Measurements from ENCODE around the gene RUNX1.

Gene RUNX1

GRCh38 chr21:34743285-34743684 lies 305.8 kb downstream of the RUNX1 start:
- Histone ChIP-seq H4K8ac (ENCODE audit: low read depth, low read length) (no peak overlapping the region), H3K79me1 (ENCODE audit: low read length) (peaks cover 3% of the 10 kb centered on the region), H3K23ac (ENCODE audit: low read length) (no peak overlapping the region), H3K4me3 (ENCODE audit: low read depth, low read length) (no peak overlapping the region), H3K9me3 (ENCODE audit: insufficient read depth, low read depth, low read length) (peaks cover under 1% of the 10 kb centered on the region), H3K27ac (ENCODE audit: low read depth, low read length) (no peak overlapping the region), H3K14ac (ENCODE audit: low read length) (no peak overlapping the region), H3K79me2 (ENCODE audit: control insufficient read depth, insufficient read depth, low read length, poor library complexity) (no peaks in the 10 kb centered on the region), H2AK5ac (ENCODE audit: low read length) (no peak overlapping the region), H3K36me3 (ENCODE audit: control insufficient read depth in 1 of 2, insufficient read depth in 2 of 2, low read length in 2 of 2) (no peaks in the 10 kb centered on the region), H3K4me1 (ENCODE audit: control insufficient read depth in 1 of 2, insufficient read depth in 2 of 2, low read length in 2 of 2) (no peaks in the 10 kb centered on the region), H4K91ac (ENCODE audit: low read depth, low read length) (no peak overlapping the region), H2BK120ac (ENCODE audit: insufficient read depth, low read length, poor library complexity) (no peak overlapping the region), H3K9ac (ENCODE audit: low read length) (no peak overlapping the region), H3K18ac (ENCODE audit: low read length) (no peak overlapping the region), H4K12ac (ENCODE audit: low read depth, low read length) (no peak overlapping the region), H3K27me3 (ENCODE audit: insufficient read depth, low read length) (no peaks in the 10 kb centered on the region), H2AFZ (ENCODE audit: insufficient read depth, low read length, poor library complexity) (no peak overlapping the region), H3K4me2 (ENCODE audit: low read length) (no peak overlapping the region), H2BK5ac (ENCODE audit: low read depth, low read length, poor library complexity) (no peak overlapping the region), H3K4ac (ENCODE audit: low read depth, low read length) (no peak overlapping the region), H2BK12ac (ENCODE audit: low read length) (no peak overlapping the region)
- WGBS (ENCODE audit: extremely low coverage, insufficient coverage, insufficient read length) = no CpG with 5 or more reads among the region's 9 CpGs
- DNase-seq = no peak

- WGBS (ENCODE audit: extremely low coverage, insufficient coverage, insufficient read length) = 100% methylated on average over 1 of the region's 1 CpG
- Histone ChIP-seq H2BK5ac (ENCODE audit: low read depth, low read length, poor library complexity) (no peak overlapping the region), H2BK12ac (ENCODE audit: low read length) (no peak overlapping the region), H3K4me1 (ENCODE audit: control insufficient read depth in 1 of 2, insufficient read depth in 2 of 2, low read length in 2 of 2) (no peaks in the 10 kb centered on the region), H3K27me3 (ENCODE audit: insufficient read depth, low read length) (no peaks in the 10 kb centered on the region), H3K36me3 (ENCODE audit: control insufficient read depth in 1 of 2, insufficient read depth in 2 of 2, low read length in 2 of 2) (no peaks in the 10 kb centered on the region), H3K4me3 (ENCODE audit: low read depth, low read length) (no peak overlapping the region), H2BK120ac (ENCODE audit: insufficient read depth, low read length, poor library complexity) (no peak overlapping the region), H3K4me2 (ENCODE audit: low read length) (no peak overlapping the region), H3K79me2 (ENCODE audit: control insufficient read depth, insufficient read depth, low read length, poor library complexity) (no peaks in the 10 kb centered on the region), H2AK5ac (ENCODE audit: low read length) (no peak overlapping the region), H2AFZ (ENCODE audit: insufficient read depth, low read length, poor library complexity) (no peak overlapping the region), H4K12ac (ENCODE audit: low read depth, low read length) (no peak overlapping the region), H3K9ac (ENCODE audit: low read length) (no peak overlapping the region), H3K9me3 (ENCODE audit: insufficient read depth, low read depth, low read length) (peaks cover 2% of the 10 kb centered on the region), H3K4ac (ENCODE audit: low read depth, low read length) (no peak overlapping the region), H3K27ac (ENCODE audit: low read depth, low read length) (no peak overlapping the region), H3K79me1 (ENCODE audit: low read length) (no peaks in the 10 kb centered on the region), H4K8ac (ENCODE audit: low read depth, low read length) (no peak overlapping the region), H3K18ac (ENCODE audit: low read length) (no peak overlapping the region), H3K14ac (ENCODE audit: low read length) (no peak overlapping the region), H3K23ac (ENCODE audit: low read length) (no peak overlapping the region), H4K91ac (ENCODE audit: low read depth, low read length) (no peak overlapping the region)
- no peak for DNase-seq
Observed at GRCh38 chr21:34740198-34740597, 308.9 kb downstream of the RUNX1 start.
